Measurements from ENCODE around the gene SLC66A1. TPM values are rescaled to one million over a fixed set of nuclear protein-coding genes. Genes with fewer than 3 reads are reported as not detected.

Gene SLC66A1
- total and polyA plus RNA-seq, 9 of the 15 experiments (the other 6 are each of a cell fraction or from before 2014, with no cell fraction given) = 1.2 to 40.8 (median 18.6) TPM

DNA sequence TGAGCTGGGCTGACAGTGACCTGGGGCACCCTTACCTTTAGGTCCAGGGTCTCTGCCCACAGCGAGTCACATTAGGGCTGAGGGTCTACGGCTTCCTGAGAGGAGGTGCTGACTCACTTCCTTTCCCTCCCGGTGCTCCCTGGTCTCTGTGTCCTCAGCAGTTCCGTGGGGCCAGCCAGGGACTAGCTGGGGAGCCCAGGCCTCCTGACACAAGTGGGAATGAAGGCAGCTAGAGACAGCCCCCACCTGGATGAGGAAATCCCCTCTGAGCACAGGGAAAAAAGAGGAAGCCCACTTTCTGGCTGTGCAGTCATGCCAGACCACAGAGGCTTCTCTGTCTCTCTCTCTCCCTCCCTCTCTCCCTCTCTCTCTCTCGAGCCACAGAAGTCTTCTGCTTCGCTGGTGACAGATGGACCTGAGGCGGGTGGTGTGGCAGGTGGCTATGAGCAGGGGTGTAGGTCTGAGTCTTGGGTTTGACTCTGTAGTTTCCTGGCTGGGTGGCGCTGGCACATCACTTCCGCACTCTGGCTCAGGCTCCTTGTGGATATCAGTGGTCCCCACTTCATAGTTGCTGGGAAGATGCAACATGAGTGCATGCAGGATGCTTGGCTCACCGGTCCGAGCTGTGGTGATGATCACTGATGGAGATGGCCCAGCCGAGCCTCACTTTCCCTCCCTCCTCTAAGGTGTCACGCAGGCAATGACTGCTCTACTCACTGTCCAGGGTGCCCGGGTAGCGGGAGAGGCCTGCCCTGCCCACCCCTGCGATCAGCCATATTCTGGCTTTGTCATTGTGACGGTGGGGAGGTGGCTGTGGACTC is 3.5 kb downstream of the SLC66A1 start (continued):
- TF ChIP-seq, protein P1, sequence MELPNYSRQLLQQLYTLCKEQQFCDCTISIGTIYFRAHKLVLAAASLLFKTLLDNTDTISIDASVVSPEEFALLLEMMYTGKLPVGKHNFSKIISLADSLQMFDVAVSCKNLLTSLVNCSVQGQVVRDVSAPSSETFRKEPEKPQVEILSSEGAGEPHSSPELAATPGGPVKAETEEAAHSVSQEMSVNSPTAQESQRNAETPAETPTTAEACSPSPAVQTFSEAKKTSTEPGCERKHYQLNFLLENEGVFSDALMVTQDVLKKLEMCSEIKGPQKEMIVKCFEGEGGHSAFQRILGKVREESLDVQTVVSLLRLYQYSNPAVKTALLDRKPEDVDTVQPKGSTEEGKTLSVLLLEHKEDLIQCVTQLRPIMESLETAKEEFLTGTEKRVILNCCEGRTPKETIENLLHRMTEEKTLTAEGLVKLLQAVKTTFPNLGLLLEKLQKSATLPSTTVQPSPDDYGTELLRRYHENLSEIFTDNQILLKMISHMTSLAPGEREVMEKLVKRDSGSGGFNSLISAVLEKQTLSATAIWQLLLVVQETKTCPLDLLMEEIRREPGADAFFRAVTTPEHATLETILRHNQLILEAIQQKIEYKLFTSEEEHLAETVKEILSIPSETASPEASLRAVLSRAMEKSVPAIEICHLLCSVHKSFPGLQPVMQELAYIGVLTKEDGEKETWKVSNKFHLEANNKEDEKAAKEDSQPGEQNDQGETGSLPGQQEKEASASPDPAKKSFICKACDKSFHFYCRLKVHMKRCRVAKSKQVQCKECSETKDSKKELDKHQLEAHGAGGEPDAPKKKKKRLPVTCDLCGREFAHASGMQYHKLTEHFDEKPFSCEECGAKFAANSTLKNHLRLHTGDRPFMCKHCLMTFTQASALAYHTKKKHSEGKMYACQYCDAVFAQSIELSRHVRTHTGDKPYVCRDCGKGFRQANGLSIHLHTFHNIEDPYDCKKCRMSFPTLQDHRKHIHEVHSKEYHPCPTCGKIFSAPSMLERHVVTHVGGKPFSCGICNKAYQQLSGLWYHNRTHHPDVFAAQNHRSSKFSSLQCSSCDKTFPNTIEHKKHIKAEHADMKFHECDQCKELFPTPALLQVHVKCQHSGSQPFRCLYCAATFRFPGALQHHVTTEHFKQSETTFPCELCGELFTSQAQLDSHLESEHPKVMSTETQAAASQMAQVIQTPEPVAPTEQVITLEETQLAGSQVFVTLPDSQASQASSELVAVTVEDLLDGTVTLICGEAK (IDR thresholded peaks at IDR 0.05) = peak; percentile 85
- TF ChIP-seq, protein P1 (CRISPR knock-in tag; IDR thresholded peaks at IDR 0.05) = no peak
- TF ChIP-seq BRD9 (IDR thresholded peaks at IDR 0.05; ENCODE audit: low read depth, partially characterized antibody) (no peak), PURB (CRISPR knock-in tag; IDR thresholded peaks at IDR 0.05; ENCODE audit: low read depth) (no peak), DMBX1 (CRISPR knock-in tag; IDR thresholded peaks at IDR 0.05; ENCODE audit: borderline replicate concordance) (peak; percentile 57; the same call in 1 of the 2 replicates), EP300 (IDR thresholded peaks at IDR 0.05; ENCODE audit: low read length) (peak; percentile 24; the same call in 1 of the 2 replicates), NFIC (IDR thresholded peaks at IDR 0.05) (0 out of 2 replicates have a peak, but pooled peaks have one; percentile 16), ZNF263 (CRISPR knock-in tag; IDR thresholded peaks at IDR 0.05; ENCODE audit: borderline replicate concordance) (peak; percentile 97), BHLHE40 (IDR thresholded peaks at IDR 0.05; ENCODE audit: low read length) (no peak), MAFK (IDR thresholded peaks at IDR 0.05; ENCODE audit: low read length) (0 out of 2 replicates have a peak, but pooled peaks have one; percentile 28), RBFOX2 (IDR thresholded peaks at IDR 0.05; ENCODE audit: low read depth, low read length) (peak; percentile 57), SUPT5H (IDR thresholded peaks at IDR 0.05) (0 out of 2 replicates have a peak, but pooled peaks have one; percentile 6)
- TF ChIP-seq, protein P2, sequence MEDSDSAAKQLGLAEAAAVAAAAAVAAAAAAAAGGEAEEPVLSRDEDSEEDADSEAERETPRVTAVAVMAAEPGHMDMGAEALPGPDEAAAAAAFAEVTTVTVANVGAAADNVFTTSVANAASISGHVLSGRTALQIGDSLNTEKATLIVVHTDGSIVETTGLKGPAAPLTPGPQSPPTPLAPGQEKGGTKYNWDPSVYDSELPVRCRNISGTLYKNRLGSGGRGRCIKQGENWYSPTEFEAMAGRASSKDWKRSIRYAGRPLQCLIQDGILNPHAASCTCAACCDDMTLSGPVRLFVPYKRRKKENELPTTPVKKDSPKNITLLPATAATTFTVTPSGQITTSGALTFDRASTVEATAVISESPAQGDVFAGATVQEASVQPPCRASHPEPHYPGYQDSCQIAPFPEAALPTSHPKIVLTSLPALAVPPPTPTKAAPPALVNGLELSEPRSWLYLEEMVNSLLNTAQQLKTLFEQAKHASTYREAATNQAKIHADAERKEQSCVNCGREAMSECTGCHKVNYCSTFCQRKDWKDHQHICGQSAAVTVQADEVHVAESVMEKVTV (CRISPR knock-in tag; IDR thresholded peaks at IDR 0.05) = no peak

All from K562 (cell line).